GM18870 (cell line): ENCODE measurements around the gene ZC3H13.

ENCODE experiments used
- ATAC-seq: cut with Tn5 transposase; IDR thresholded peaks from one replicate; pipeline ENCODE4 v1.9.1; 2021; ENCODE audit warnings: moderate library complexity; ENCODE audit not compliant: unreplicated experiment

ZC3H13 gene

DNA sequence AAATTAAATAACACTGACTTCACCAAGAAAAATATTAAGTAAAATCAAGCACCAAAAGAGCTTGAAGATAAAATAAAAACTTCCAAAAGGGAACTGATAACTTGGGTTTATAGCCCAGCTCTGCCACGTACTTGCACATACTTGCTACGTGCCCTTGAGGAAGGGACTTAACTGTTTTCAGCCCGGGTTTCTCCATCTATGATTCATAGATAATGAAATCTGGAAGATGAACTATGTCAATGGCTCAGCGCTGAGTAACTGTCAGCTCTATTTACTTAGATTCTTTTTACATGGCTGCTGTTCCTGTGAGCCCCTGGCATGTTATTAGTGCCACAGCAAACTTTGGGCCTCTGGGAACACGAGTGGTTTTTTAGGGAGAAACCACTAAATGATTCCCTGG is 9.6 kb upstream of the ZC3H13 start:
- ATAC-seq = no peak

DNA sequence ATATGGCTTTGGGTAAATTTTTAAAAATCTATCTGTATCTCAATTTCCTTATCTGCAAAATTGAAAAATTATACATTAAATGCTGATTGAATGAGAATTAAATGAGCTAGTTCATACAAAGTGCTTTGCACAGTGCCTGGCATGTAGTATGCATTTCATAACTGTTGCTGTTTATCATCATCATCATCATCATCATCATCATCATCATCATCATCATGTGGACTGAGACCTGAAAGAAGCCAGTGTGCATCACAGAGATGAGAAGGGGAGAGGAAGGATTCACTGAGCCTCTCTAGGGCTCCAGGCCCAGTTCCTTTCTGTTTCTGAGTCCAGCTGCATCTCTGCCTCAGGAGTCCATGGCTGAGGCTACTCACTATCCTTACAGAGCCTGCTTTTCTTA is 6.9 kb upstream of the ZC3H13 start:
- no peak for ATAC-seq

DNA sequence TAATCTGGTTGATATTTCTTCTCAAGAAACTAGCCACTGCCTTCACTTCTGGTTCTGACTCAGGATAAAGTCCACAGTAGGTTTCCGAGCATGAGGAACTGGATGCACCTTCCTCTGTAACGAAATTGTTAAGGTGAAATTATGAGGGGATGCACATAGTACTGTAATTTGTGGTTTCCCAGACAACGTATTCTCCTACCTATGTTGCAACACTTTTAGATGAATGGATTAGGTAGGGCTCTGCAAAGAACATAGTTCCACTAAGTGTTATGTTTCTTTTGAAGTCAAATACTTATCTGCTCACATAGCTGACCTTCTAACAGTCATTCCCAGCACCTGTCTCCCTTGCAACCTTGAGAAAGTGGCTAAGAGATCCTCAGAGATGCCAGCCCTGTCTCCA is 5.7 kb upstream of the ZC3H13 start:
- no peak for ATAC-seq

GRCh38 chr13:46057256-46058015 is 4.9 kb upstream of the ZC3H13 start:
- no peak for ATAC-seq

DNA sequence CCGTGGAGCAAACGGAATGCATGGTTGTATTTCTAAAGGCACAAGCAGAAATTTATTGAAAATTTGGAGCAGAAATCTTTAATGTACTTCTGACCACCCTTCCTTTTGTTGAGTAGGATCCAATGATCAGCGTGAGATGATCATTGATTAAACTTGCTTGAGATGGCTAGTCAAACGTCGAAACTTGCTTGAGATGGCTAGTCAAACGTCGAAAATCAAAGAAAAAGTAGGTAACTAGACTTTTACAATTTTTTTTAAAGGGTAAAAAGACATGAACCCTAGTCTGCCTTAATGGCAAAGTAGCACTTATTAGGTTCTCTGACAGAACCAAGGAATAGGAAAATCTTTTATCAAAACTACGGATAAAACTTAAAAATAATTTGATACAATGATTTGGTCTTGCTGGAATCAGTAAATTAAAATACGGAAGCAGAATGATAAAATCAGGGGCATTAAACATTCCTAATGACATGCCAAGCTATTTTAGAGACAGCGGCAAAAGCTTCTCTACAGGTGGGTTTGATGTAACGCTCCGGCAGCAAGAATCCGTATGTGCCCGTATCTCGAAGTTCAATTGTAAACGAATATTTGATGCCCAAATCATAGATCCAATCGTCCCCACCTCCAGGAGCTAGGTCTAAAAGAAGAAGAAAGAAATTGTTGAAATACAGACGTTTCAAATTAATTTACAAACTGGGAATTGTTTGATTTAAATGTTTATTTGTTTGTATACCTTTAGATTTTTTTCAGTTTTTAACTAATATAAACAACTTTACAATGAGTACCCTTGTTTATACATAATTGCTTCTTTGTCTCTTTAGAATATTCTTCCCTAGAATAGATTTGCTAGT is 841 bp upstream of the ZC3H13 start:
- no peak for ATAC-seq

GRCh38 chr13:46051968-46052318 is 603 bp downstream of the ZC3H13 start:
- ATAC-seq = no peak

- no peak for ATAC-seq
Observed at GRCh38 chr13:46050771-46051170, 1.8 kb downstream of the ZC3H13 start.

DNA sequence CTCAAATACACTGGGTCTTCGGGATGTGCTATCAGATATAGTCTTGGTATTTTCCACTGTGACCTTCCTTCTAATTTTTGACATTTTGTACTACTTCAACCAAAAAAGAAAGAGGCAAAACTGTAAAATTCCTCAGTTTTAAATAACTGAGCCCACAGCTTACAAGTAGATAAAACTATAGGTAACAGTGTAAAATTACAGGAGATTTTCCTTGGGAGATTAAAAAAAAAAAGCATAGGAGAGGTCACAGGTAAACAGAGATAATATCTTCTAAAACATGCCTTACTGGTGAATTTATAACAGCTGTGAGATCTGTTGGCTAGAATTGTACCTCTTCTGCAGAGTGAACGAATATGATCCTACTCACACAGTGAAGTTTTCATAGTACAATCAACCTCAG is 7.1 kb downstream of the ZC3H13 start:
- ATAC-seq = no peak

GRCh38 chr13:46043647-46044046 is 8.9 kb downstream of the ZC3H13 start:
- no peak for ATAC-seq

GRCh38 chr13:46041419-46041839 is 11.1 kb downstream of the ZC3H13 start:
- no peak for ATAC-seq

DNA sequence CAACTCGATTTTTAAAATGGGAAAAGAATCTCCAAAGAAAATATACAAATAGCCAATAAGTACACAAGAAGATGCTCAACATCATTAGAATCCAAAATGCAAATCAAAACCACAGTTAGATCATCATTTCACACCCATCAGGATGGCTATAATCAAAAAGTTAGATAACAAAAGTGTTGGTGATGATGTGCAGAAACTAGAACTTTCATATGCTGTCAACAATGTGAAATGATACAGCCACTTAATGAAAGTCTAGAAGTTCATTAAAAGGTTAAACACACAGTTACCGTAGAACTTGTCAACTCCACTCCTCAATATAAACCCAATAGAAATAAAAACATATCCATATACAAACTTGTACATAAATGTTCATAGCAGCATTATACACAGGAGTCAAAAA is 11.8 kb downstream of the ZC3H13 start:
- no peak for ATAC-seq

- ATAC-seq = no peak
Observed at GRCh38 chr13:46039411-46040182, 12.9 kb downstream of the ZC3H13 start.

GRCh38 chr13:46038296-46038695 is 14.2 kb downstream of the ZC3H13 start:
- ATAC-seq = no peak

DNA sequence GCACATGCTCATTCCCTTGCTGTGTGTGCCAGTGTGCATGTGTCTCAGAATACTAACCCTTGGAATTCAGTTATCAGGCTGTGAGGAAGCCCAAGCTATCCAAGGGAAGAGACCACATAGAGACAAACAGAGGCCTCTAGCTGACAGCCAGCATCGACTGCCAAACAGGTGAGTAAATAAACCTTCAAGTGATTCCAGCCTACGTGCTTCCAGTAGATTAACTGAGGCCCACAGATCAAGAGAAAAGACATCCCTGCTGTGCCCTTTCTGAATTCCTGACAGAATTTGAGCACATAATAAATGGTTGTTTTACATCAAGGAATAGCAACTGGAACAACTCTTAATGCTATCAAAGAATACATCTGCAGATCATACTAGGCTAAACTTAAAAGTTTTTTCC is 17.5 kb downstream of the ZC3H13 start:
- no peak for ATAC-seq

DNA sequence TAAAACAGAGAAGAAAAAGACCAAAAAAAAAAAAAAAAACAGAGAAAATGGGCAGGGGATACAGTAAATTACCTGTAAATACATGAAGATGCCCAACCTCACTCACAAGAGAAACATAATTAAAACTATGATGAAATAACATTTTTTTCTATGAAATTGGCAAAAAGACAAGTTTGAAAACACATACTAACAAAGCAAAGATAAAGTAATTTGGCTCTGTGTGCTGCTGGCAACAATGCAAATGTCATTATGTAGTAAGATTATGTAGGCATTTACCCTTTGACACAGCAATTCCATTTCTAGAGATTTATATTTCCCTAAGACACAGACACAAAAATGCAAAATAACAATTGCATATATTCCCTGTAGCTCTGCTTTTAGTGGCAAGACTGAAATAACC is 20.2 kb downstream of the ZC3H13 start:
- no peak for ATAC-seq

GRCh38 chr13:46031581-46032263 is 20.8 kb downstream of the ZC3H13 start:
- no peak for ATAC-seq

- no peak for ATAC-seq
Observed at GRCh38 chr13:46025157-46025556, 27.4 kb downstream of the ZC3H13 start.

- no peak for ATAC-seq
Observed at GRCh38 chr13:46022481-46022880, 30.1 kb downstream of the ZC3H13 start.

DNA sequence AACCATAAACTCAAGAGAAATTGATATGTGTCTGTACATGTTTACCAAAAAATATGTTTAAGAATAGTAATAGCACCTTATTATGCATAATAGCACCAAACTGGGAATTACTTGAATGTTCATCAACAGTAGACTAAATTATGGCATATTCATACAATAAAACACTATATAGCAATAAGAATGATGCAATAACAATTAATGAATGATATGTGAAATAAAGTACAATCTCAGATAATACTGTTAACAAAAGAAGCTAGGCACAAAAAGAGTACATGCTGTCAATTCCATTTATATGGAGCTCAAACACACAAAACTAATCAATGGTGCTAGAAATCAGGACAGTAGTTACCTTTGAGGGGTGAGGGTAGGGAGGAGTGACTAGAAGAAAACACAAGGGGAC is 36.3 kb downstream of the ZC3H13 start:
- ATAC-seq = no peak

GRCh38 chr13:46015366-46015765 is 37.2 kb downstream of the ZC3H13 start:
- no peak for ATAC-seq

- ATAC-seq = no peak
Observed at GRCh38 chr13:46012404-46012803, 40.1 kb downstream of the ZC3H13 start.
